Stimulated activated CD4-positive, alpha-beta T cell treated with anti-CD3 and anti-CD28 coated beads, Interleukin-1b, Interleukin-23, amount 100 ng/mL, for 24 hours (primary cell): Measurements from ENCODE around the gene UBE2G1.
A peak's percentile ranks its signal among the peaks of the same experiment; 100 is the strongest.
"Not testable (repeated sequence)": the region's sequence is repeated elsewhere in the genome, so short reads cannot be mapped to it uniquely, and the experiment has no call there.

Experiments
- DNase-seq, 4 experiments: peaks; one replicate each; pipeline ENCODE4 v3.0.0-alpha.2; 2020; ENCODE audit warnings: low read depth in 4 of 4, low spot score in 1 of 4

The UBE2G1 gene

GRCh38 chr17:4375796-4376440 is 9.4 kb upstream of the UBE2G1 start:
- DNase-seq: not testable (repeated sequence)

DNA sequence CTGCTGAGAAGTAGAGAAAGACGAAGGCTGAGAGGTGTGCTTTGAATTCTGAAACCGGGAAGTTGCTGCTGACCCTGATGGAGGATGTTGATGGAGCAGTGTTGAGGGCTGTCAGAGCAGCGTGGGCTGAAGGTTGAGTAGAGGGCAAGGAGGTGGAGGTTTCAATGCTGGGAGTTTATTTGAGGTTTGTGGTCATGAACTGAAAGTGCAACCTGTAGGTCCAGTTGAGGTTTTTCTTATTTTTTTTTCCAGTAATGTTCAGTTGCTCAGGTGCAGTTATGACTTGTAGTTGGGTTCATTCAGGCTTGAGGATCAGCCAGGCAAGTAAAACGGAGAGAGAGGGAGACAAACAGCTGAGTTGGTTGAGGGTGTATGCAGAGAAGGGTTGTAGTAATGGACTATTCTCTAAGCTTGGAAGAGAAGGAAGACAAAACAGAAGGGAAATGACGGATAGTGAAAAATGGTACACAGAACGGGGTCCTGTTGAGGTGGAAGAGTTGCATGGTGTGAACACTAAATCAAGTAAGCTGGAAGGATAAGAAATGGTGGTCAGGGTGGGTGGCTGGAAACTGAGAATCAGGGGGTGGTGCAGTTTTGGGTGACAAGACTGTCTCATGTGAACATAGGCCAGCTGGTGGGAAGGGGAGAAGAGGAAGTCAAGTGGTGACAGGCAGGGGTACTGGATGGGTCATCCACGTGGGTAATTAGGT is 8.7 kb upstream of the UBE2G1 start:
- peak in 2 of 4 experiments; percentile 12 to 45 for DNase-seq

DNA sequence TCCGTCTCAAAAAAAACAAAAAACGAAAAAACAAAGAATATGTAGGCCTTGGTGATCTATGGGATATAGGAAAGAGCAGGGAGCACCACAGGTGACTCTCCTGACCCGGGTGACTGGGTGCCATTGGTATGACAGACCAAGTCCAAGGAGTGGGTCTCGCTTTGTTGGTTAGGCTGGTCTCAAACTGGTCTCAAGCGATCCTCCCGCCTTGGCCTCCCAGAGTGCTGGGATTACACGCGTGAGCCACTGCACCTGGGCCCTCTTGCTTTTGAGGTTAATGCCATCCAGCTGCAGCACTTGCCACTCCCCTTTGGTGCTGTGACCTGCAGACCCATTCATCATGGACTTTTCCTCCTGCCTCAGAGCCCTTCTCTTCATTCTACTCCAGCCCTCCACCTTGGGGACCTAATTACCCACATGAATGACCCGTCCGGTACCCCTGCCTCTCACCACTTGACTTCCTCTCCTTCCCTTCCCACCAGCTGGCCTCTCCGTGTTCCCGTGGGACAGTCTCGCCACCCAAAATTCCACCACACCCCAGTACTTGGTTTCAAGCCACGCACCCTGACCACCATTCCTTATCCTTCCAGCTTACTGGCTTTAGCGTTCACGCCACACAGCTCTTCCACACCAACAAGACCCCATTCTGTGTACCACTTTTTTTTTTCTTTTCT is 3.2 kb upstream of the UBE2G1 start:
- DNase-seq: no peak

DNA sequence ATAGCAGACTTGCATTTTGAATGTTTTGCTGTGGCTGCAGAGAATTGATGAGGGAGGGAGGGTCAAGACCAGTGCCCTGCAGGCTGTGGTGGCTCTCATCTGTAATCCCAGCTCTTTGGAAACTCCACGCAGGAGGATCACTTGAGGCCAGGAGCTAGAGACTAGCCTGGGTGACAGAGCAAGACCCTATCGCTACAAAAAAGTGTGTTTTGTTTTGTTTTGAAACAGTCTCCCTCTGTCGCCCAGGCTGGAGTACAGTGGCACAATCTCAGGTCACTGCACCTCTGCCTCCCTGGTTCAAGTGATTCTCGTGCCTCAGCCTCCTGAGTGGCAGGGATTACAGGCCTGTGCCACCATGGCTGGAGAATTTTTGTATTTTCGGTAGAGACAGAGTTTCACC is 1.9 kb upstream of the UBE2G1 start:
- no peak for DNase-seq

GRCh38 chr17:4367177-4367576 is 702 bp upstream of the UBE2G1 start:
- not testable (repeated sequence) for DNase-seq

DNA sequence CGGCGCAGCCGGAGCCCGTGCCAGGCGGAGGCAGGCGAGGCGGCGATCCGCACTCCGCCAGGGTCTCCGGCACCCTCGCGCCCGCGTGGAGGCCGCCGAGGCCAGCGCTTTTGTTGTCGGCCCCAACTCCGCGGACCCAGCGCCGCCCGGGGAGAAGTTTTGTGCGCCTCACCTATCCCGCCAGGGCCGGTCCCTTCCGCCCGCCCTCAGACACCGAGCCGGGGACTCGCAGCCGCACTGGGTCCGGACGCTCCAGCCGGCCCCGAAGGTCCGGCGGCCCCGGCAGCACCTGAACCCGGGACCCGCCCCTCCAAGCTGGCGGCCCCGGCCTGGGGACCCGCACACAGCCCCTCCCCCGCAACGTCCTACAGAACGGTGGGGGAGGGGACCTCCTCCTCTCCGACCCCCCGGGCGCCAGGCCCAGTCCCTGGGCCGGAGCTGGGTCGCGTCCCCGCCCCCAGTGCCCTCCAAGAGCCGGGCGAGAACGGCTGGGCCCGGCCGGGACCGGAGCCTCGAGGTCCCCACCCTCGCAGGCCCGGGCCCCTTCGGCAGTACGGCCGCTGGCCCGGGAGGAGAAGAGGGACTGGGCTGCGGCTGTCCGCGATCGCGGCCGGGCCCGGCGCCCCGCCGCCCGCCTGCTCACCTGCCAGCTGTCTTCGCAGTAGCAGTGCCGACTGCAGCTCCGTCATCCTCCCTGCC is 698 bp downstream of the UBE2G1 start:
- DNase-seq: peak in 3 of 4 experiments; percentile 8 to 20 (median 15)

DNA sequence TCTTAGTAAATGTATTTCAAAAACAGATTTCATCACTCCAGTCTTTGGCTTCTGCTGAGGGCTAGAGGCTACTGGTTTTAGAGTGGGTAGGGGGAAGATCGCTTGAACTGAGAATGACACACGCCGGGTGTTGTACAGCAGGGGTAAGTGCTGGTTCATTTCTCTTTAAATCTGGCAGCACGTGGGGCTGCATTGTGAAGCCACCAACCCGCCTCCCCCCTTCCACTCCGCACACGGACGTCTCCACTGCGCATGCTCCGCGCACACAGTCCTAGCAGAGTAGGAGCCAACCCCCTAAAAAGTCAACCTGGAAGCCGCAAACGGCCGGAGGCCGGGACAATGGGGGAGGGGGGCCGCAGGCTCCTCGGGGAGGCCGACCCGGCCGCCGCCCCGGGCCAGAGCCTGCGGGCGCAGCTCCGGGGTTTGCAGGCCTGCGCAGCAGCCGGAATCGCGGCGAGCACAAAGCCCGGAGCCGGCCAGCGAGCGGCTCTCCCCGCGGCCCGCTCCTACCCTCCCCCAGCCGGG is 1.3 kb downstream of the UBE2G1 start:
- peak; percentile 61 to 84 (median 76) for DNase-seq

GRCh38 chr17:4364622-4365041 is 1.8 kb downstream of the UBE2G1 start:
- DNase-seq: no peak

- DNase-seq: no peak
These were observed 4.3 kb downstream of the UBE2G1 start for GRCh38 chr17:4362141-4362540.

DNA sequence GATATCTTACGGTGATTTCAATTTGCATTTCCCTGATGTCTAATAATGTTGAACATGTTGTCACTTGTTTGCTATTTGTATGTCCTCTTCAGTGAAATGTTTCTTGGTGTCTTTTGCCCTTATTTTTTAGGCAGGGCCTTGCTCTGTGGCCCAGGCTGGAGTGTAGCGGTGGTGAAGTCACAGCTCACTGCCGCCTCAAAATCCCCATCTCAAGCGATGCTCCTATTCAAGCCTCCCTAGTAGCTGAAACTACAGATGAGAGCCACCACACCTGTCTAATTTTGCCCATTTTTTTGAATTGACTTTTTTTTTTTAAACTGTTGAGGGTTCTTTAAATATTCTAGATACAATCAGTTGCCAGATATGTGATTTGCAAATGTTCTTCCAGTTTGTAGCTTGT is 8.3 kb downstream of the UBE2G1 start:
- DNase-seq: no peak

DNA sequence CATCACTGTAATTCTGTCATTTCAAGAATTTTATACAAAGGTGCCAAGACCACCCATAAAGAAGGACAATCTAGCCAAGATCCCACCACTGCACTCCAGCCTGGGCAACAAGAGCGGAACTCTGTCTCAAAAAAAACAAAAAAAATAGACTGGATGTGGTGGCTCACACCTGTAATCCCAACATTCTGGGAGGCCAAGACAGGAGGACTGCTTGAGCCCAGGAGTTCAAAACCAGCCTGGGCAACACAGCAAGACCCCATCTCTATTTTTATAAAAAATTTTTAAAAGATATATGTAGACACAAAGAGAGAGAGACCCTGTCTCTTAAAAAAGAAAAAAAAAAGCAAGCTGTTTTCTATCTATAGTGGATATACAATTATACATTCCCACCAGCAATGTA is 8.8 kb downstream of the UBE2G1 start:
- DNase-seq: no peak

DNA sequence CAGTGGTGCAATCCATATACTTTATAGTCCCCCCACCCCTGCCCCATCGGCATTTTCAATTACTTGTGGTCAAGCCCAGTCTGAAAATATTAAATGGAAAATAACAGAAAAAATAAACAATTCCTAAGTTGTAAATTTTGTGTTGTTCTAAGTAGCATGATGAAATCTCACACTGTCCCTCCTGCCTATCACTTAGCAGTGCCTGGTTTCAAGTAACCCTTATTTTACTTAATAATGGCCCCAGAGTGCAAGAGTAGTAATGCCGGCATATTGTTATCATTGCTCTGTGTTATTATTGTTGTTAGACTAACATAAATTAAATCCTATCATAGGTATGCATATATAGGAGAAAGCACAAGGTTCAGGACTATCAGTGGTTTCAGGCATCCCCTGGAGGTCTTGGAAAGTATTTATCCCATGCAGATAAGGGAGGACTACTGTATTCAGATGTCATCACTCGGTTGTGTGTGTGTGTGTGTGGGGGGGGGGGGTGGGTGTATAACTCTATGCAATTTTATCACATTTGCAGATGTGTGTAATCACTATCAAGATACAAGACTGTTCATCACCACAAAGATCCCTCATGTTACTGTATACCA is 9.3 kb downstream of the UBE2G1 start:
- no peak for DNase-seq

- DNase-seq: no peak
These were observed 11.5 kb downstream of the UBE2G1 start for GRCh38 chr17:4354862-4355514.

DNA sequence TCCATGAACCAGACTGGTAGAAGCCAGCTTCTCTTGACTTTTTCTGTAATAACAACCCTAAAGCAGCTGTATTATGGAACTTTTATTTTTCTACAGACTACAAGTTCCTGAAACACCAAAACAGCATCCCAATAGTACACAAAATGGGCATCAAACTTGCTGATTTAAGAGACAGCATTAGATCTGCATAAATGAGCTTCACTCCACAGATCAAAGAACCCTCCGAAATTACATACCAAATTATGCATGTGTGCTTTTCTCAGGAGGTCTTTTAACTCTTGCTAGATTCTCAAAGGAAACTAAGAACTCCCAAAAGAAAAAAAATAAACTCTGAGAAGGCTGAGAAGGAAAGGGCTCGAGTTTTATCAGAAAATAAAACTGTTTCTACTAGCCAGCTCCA is 12.3 kb downstream of the UBE2G1 start:
- DNase-seq: no peak

- not testable (repeated sequence) for DNase-seq
These were observed 16.3 kb downstream of the UBE2G1 start for GRCh38 chr17:4350214-4350613.

GRCh38 chr17:4345581-4346252 is 20.8 kb downstream of the UBE2G1 start:
- DNase-seq: no peak

GRCh38 chr17:4344926-4345325 is 21.5 kb downstream of the UBE2G1 start:
- DNase-seq: no peak

DNA sequence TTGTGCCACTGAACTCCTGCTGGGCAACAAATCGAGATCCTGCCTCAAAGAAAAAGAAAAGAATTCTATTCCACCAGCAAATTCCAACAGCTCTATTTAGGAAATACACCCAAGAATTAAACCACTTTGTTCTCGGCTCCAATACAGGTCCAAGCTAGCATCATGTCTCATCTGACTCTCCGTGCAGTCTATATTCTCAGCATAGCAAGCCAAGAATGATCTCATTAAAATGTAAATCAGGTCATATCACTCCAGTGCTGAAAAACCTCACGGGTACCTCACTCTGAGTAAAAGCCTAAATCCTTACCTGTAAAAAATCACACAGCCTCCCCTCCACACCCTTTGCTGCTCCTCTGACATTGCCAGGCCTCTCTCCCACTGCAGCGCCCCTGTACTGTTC is 23.9 kb downstream of the UBE2G1 start:
- DNase-seq: no peak

- no peak for DNase-seq
These were observed 24.9 kb downstream of the UBE2G1 start for GRCh38 chr17:4341616-4341977.
